GM21723 (cell line): ENCODE data around the gene XRCC5.
"Not testable (repeated sequence)": the region's sequence is repeated elsewhere in the genome, so short reads cannot be mapped to it uniquely, and the experiment has no call there.

ENCODE experiments used
- ATAC-seq: cut with Tn5 transposase; IDR thresholded peaks from one replicate; pipeline ENCODE4 v1.9.1; 2021; ENCODE audit warnings: mild to moderate bottlenecking, moderate library complexity; ENCODE audit not compliant: unreplicated experiment

XRCC5 gene

GRCh38 chr2:216116418-216116817, 7.3 kb downstream of the XRCC5 start:
- no peak for ATAC-seq

GRCh38 chr2:216117561-216118340, 8.6 kb downstream of the XRCC5 start:
- ATAC-seq, result no peak

- ATAC-seq, result no peak
Measured at GRCh38 chr2:216118474-216118873, 9.3 kb downstream of the XRCC5 start.

- no peak for ATAC-seq
Measured at GRCh38 chr2:216119146-216119545, 10.0 kb downstream of the XRCC5 start.

- ATAC-seq, result no peak
Measured at GRCh38 chr2:216119986-216120385, 10.8 kb downstream of the XRCC5 start.

- no peak for ATAC-seq
Measured at GRCh38 chr2:216121255-216121654, 12.1 kb downstream of the XRCC5 start.

- ATAC-seq, result no peak
Measured at GRCh38 chr2:216126943-216127342, 17.8 kb downstream of the XRCC5 start.

GRCh38 chr2:216130346-216130971, 21.3 kb downstream of the XRCC5 start:
- no peak for ATAC-seq

GRCh38 chr2:216131175-216131926, 22.2 kb downstream of the XRCC5 start:
- ATAC-seq, result no peak

- no peak for ATAC-seq
Measured at GRCh38 chr2:216132585-216132984, 23.4 kb downstream of the XRCC5 start.

- no peak for ATAC-seq
Measured at GRCh38 chr2:216133397-216133796, 24.2 kb downstream of the XRCC5 start.

- no peak for ATAC-seq
Measured at GRCh38 chr2:216134958-216135541, 25.9 kb downstream of the XRCC5 start.

- no peak for ATAC-seq
Measured at GRCh38 chr2:216139884-216140283, 30.7 kb downstream of the XRCC5 start.

GRCh38 chr2:216141516-216141915, 32.4 kb downstream of the XRCC5 start:
- ATAC-seq, result not testable (repeated sequence)

GRCh38 chr2:216142540-216142939, 33.4 kb downstream of the XRCC5 start:
- ATAC-seq, result peak; percentile 100

GRCh38 chr2:216144372-216144771, 35.2 kb downstream of the XRCC5 start:
- ATAC-seq, result no peak

GRCh38 chr2:216144857-216145256, 35.7 kb downstream of the XRCC5 start:
- no peak for ATAC-seq

- ATAC-seq, result no peak
Measured at GRCh38 chr2:216146573-216146972, 37.4 kb downstream of the XRCC5 start.

GRCh38 chr2:216147172-216148131, 38.3 kb downstream of the XRCC5 start:
- ATAC-seq, result no peak

- ATAC-seq, result no peak
Measured at GRCh38 chr2:216148983-216149382, 39.8 kb downstream of the XRCC5 start.
